Gastrocnemius medialis (tissue), 4 donors: Measurements from ENCODE around the gene GAREM1.

Experiments
- POLR2A ChIP-seq, 2 donors: fragments of 450-650 bp; IDR thresholded peaks; one replicate each; pipeline ENCODE4 v1.6.1; 2017; ENCODE audit warnings: antibody characterized with exemption in 2 of 2, mild to moderate bottlenecking in 2 of 2, moderate library complexity in 2 of 2
- TF ChIP-seq, protein P1 (sequence below), 5 experiments: fragments of 450-650 bp in 3 of 5; fragments of 200-600 bp in 2 of 5; sonication (generic) in 2 of 5; IDR thresholded peaks in 4 of 5; conservative IDR thresholded peaks in 1 of 5; 1 replicate in 4 of 5; 2 replicates in 1 of 5; pipeline ENCODE4 v1.5.1; 2016 to 2019; ENCODE audit warnings: antibody characterized with exemption in 5 of 5, mild to moderate bottlenecking in 3 of 5, moderate library complexity in 3 of 5

DNA sequence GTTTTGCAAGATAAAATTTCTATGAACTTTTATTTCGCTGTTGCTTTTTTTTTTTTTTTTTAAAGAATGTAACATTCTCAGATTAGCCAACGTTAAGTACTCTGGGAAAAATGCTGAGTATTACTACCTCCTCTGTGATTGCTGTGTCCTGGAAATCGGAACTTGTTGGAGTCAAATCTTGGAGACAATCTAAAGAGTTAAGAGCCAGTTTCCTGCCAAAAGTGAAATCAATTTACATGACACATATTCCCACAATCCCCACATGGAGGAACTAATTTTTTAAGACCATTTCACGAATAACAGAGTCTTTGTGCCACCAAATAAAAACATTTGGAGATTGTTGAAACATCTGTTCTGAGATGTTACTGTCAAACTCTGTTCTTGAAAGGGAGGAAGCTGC, 153.0 kb downstream of the GAREM1 start:
- TF ChIP-seq, protein P1, sequence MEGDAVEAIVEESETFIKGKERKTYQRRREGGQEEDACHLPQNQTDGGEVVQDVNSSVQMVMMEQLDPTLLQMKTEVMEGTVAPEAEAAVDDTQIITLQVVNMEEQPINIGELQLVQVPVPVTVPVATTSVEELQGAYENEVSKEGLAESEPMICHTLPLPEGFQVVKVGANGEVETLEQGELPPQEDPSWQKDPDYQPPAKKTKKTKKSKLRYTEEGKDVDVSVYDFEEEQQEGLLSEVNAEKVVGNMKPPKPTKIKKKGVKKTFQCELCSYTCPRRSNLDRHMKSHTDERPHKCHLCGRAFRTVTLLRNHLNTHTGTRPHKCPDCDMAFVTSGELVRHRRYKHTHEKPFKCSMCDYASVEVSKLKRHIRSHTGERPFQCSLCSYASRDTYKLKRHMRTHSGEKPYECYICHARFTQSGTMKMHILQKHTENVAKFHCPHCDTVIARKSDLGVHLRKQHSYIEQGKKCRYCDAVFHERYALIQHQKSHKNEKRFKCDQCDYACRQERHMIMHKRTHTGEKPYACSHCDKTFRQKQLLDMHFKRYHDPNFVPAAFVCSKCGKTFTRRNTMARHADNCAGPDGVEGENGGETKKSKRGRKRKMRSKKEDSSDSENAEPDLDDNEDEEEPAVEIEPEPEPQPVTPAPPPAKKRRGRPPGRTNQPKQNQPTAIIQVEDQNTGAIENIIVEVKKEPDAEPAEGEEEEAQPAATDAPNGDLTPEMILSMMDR (IDR thresholded peaks at IDR 0.05 in 4 of 5, conservative IDR thresholded peaks at IDR 0.05 in 1 of 5), result no peak
- no peak for TF ChIP-seq POLR2A (IDR thresholded peaks at IDR 0.05)
